HG02981 (cell line): ENCODE measurements around the gene CASZ1.

ENCODE experiments used
- ATAC-seq: cut with Tn5 transposase; IDR thresholded peaks from one replicate; pipeline ENCODE4 v1.9.1; 2021; ENCODE audit warnings: mild to moderate bottlenecking, moderate library complexity; ENCODE audit not compliant: unreplicated experiment

The CASZ1 gene

DNA sequence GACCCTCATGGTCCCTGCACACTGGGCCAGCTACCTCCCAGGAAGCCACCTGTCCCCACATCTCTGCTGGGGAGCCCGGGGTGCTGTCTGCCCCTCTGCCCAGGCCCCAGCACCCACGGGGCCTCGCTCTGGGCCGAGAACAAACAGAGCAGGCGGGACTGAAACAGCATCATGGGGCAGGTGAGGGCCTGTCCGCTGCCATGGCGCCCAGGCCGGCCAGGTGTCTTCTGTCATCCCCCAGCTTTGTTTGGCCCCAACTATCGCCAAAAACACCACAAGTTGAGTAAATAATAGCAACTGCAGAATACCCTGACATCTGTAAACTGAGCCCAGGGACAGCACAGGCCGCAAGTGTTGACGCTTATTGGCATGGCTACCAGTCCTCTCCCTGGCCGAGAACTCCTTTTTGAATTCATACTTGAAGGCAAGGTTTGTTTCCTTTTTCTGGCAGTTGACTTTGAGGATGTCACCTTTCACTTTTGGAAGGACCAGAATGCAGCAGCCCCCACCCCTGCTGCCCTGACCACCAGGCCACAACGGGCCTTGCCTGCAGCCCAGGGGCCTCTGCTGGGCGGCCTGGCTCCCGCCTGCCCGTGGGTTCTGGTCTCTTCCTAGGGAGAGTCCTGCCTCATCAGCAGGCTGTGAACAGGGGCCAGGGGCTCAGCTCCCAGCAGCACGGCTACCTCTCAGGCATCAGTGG, 152.7 kb downstream of the CASZ1 start:
- no peak for ATAC-seq

DNA sequence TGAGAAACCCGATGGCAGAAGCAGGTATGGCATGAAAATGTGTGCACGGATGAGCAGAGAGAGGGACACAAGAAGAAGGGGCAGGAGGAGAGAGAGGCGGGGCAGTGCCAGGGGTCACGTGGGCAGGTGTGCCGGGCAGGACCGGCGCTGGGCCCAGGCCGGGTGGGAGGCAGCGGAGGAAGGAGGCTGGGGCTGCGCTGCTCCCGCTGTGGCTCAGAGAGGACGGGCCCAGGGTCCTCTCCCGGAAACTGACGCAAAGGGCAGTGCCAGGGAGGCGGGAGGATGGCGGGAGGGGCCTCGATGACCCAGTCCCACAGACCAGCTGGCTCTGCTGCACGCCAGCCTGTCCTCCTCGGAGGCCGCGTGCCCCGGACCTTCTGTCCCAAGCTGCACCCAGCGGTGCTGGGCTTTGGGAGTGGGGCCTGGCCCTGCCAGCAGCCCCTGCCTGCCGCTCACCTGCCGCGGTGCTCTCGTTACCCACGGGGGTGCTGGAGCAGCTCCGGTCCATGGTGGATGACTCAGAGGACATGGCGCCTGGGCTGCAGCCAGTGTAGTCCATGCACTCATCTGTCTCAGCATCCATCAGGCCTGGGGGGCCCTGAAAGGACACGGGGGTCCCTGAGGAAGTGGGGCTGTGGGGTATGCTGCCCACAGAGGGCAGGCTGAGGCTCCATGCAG, 153.9 kb downstream of the CASZ1 start:
- ATAC-seq = no peak

DNA sequence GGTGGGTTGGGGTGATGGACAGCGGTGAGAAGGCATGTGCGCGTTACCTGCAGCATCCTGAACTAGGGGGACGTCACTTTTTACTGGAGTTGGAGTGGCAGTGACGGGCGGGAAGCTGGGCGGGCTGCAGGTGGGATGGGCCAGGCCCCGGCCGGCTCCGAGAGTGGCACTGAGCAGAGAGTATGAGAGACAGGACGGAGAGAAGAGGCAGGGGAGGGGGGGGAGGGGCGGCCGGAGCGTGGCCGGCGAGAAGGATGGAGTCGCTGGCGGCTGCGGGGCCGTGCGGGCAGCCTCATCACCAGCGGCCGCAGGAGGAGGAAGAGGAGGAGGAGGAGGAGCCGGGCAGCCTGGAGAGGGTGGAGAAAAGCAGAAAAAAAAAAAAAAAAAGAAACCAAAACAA, 154.5 kb downstream of the CASZ1 start:
- ATAC-seq = no peak

DNA sequence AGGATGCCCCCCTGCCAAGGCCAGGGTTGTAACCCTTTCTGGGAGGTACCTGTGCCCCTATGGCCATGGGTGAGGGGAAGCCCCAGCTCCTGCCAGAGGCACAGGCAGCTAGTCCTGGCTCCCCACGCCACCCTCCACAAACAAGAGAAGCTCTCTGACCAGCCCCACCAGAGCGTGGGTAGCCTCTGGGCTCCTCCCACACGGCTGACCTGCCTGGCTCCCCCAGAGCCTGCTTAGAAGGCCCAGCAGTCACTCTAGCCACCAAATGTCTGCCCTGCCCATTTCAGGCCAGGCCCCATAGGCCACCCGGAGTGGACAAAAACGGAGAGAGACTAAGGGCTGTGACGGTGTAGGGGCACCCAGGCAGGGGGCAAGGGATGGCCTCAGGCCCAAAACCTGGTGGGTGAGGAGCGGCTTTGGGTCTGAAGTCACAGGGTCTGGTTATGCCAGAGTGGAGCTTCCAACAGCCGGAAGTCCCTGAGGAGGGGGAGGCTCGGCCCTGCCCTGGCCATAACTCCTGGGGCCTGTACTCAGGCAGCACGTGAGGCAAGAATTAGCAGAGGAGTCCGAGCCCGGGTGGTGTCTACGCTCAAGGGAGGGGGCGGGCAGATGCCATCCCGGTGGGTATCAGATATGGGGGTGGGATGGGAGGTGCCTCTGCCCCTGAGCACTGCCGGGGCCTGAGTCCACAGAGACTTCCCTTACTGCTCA, 155.4 kb downstream of the CASZ1 start:
- no peak for ATAC-seq

DNA sequence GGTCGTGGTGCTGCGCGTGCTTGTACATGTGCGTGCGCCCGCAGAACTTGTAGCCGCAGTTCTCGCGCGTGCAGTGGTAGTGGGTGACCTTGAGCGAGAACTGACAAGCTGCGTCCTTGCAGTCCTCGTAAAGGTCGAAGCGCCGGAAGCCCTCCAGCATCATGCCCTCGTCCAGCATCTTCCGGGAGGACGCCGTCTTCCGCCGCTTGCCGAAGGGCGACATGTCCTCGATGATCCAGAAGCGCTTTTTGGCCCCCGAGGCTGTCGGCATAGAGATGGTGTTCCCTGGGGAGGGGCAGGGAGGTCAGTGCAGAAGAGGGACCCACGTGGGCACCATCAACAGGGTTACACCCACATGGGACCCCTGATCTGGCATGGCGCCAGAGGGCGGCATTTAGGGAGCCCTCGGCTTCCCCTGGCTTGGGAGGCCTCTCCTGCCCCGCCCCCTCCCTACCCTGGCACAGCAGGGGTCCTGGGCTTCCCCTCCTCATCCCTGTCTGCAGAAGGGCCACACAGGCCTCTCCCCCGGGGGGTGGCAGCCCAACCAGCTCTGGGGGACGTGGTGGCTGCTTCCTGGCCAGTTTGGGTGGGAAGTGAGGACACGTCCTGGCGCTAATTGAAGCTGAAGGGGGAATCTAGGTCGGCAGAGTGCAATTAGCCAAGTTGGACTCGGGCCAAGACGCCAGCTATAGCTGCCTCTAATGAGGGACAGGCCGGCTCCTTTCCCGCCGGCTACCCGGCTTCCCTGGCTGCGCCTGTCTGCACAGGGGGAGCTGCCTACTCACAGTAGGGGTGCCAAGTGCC, 156.5 kb downstream of the CASZ1 start:
- ATAC-seq = no peak

DNA sequence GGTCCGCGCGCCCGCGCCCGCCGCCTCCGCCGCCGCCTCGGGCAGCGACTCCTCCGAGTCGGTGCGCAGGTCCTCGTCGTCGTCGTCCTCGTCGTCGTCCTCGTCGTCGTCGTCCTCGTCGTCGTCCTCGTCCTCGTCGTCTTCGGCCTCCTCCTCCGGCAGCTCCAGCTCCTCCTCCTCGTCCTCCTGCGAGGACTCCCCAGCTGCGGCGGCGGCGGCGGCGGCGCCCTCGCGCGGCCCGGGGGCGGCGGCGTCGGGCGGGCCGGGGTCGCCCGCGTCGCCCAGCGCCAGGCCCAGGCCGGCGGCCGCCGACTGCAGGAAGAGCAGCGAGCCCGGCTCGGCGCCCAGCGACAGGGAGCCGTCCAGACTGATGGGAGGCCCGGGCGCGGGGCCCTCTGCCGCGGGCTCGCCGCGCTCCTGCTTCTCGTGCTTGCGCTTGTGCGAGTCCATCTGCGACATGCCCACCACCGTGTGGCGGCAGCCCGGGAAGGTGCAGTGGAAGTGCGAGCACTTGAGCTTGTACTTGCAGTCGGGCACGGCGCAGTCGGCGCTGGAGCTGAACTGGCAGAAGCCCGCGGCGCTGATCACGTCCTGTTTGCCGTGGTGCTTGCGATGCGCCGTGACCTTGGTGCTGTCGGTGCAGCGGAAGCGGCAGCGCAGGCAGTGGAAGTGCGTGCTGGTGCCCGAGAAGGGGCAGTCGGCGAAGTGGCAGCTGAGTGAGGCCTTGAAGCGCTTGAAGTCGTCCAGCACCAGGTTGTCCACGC, 157.3 kb downstream of the CASZ1 start:
- no peak for ATAC-seq

DNA sequence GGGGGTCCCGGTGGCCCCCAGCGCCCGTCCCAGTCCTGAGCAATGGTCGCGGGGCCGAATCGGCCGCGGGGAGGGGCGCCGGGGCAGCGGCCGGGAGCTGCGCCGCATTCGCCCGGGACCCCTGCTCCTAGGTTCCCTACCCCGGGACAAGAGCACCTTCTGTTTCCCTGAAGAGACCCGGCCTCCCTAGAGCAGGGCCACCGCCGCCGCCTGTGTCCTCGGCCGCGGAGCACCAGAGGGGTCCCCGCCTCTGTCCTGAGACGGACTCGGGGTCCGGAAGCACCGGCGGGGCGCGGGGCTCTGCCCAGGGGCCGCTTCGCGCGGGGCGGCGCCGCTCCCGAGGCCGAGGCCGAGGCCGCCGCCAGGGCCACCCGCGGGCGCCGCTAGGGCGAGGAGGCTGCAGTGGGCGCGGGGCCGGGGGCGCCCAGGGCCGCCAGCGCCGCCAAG, 157.9 kb downstream of the CASZ1 start:
- ATAC-seq = no peak

DNA sequence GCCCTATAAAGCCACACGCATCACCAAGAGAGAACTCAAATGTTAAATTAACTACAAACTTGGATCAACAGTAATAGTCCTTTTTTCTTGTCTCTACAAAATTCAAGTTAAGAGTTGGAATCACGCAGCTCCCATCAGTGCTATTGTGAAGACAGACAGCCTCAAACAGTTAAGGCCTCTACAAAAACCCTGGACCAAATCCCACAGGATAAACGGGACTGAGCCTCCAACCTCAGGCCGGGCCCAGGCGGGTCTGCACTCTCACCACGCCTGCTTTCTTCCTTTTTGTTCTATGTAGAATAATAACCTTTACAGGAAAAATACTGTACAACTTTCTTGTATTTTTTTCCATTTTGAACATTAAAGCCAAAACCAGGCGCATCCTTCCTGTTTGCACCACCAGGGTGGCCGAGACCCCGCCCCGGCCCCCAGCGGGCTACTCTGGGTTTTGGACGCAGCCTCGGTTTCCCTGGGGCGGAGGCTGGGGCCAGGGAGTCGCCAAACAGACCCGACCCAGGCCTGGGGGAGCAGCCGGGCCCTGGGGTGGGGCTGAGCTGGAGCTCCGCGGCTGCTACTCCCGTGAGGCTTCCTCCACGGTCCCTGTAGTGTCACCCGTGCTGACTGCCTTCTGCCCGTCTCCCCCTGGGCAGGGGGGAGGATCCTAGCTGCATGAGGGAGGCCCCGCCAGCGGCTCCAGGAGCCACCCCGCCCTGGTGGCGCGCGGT, 158.4 kb downstream of the CASZ1 start:
- ATAC-seq = no peak

DNA sequence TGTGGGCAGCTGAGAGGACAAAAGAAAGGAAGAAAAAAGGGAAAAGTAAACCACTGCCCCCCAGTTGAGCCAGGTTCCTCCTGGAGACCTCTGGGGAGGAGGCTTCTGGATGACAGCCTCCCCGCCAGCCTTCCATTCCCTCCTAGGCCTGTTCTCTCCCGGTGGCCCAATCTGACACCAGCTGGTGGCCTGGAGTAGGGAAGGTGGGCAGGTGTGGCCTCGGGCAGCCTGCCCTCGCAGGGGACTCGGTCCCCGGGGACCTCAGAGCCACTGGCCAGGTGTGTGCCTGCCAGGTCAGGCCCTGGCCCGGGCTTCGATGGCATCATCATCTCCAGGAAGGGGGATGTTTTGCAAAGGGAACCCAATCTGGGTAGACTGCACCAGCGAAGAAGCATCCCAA, 159.0 kb downstream of the CASZ1 start:
- ATAC-seq = no peak

DNA sequence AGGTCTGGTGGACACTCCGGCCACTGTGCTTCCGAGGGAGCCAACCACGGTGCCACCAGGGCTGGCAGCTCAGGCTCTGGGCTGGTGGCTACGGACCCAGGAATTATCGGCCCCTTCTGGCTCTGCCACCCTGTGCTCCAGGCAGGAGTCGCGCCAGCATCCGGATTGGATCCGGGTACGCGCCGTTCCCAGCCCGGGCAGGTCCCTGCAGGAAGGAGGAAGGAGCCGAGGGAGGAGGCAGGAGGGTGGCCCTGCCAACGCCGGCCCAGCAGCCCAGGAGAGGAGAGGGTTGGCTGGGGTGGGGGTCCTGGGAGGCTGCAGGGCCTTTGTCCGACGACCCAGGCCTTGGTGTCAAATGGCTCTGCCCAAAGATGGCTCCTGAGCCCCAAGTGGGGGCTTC, 160.5 kb downstream of the CASZ1 start:
- ATAC-seq = no peak

DNA sequence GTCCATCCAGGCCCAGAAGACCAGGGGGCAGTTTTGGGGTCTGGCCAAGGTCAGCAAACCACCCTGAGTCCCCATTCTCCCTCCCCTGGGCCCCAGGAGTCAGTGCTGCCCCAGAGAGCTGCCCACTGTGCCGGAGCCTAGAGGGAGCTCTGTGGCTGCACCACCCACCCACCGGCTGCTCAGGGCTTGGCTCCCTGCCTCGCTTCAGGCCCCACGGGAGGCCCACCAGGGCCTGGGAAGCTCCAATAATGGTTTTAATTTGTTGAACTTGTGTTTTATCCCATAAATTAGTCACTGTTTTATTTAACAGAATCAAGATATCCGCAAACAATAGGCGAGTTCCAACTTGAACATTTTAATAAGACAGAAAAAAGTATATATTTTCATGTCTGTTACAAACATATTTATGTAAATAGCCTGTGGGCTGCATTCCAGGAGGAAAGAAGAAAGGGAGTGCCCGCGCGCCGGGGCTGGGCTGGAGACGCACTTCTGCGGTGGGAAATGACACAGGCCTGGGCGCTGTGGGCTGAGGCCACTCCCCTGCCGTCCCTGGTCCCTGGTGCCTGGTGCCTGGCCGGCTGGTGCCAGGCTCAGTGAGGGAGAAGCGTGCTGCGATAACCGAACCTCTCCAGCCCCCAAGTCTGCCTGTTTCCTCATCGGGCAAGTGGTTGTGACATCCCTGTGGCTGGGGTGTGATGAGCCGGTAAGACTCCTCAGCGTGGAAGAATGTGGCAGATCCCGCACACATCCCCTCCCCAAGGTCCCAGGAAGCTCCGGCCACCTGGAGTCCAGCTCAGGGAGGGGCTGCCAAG, 161.2 kb downstream of the CASZ1 start:
- ATAC-seq = no peak

DNA sequence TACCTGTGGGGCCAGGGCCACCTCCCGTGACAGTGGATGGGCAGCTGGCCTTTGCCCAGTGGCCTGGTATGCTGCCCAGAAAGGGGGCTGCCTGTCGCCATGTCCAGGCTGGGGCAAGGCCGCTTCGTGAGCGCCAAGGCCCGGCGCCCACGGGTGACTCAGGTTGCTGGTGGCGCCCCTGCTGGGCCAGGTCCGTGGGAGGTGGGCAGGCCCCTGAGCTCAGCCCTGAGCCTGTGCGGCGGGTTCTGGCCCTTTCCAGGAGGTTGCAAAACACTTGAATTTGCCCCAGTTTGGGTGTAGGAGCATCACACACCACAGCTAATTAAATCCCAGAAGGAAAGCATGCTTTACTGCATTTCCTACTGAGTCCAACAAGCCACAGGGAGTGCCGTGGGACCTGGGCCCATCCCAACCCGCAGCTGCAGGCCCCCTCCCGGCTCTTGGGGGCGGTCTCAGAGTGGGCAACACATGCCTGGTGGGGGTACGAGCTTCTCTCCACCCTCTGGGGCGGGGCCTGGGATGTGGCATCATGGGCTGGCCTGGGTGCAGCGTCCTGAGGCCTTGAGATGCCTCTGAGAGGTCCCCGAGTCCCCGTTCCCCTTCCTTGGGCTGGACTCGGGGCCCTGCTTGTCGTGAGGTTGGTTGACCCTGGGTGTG, 161.9 kb downstream of the CASZ1 start:
- no peak for ATAC-seq

DNA sequence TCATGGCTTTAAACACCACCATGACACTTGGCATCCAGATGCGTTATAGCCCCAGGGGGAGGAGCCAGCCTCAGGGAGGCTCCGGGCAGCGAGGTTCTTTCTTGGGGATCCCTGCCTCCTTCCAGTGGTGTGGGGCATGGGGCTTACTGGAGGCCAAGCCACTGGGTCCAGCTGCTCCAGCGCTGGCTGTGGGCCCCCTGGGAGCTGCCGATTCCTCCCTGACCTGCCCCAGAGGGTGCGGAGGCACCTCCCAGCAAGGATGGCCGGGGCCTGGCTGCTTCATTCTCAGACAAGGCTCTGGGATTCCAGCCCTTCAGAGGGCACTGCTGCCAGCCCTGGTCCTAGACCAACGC, 162.4 kb downstream of the CASZ1 start:
- no peak for ATAC-seq

DNA sequence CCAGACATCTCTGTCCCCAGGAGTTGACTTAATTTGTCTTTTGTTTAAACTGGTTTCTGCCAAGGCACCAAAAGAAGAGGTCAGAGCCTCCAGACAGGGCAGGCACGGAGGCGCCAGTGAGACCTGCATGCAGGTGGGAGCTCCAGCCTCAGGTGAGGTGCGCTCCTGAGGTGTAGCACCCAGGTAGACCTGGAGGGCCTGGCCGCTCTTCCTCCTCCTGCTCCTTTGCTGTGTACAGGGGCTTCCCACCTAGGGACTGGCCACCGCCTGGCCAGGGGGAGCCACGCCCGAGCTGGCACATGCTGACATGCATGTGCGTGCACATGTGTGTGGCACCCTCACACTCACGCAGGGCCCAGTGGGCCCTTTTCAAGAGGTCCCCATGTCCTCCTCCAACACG, 163.0 kb downstream of the CASZ1 start:
- ATAC-seq = no peak

DNA sequence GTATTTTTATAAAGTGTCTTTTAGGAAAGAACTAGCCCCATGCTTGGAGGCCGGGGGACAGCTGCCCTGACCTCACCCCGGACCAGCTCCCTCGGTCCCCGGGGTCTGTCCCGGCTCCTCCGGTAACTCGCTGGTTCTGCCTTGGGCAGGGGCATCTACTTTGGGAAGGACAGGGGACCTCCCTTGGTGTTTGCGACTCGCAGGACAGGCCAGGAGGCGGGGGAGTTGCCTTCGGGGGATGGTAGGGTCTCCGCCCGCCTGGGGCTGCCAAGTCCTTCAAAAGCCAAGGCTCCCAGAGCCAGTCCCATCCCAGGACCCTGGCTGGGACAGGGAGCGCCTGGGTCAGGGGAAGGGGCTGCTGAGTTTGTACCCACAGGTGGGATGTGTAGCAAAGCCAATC, 163.8 kb downstream of the CASZ1 start:
- ATAC-seq = no peak

DNA sequence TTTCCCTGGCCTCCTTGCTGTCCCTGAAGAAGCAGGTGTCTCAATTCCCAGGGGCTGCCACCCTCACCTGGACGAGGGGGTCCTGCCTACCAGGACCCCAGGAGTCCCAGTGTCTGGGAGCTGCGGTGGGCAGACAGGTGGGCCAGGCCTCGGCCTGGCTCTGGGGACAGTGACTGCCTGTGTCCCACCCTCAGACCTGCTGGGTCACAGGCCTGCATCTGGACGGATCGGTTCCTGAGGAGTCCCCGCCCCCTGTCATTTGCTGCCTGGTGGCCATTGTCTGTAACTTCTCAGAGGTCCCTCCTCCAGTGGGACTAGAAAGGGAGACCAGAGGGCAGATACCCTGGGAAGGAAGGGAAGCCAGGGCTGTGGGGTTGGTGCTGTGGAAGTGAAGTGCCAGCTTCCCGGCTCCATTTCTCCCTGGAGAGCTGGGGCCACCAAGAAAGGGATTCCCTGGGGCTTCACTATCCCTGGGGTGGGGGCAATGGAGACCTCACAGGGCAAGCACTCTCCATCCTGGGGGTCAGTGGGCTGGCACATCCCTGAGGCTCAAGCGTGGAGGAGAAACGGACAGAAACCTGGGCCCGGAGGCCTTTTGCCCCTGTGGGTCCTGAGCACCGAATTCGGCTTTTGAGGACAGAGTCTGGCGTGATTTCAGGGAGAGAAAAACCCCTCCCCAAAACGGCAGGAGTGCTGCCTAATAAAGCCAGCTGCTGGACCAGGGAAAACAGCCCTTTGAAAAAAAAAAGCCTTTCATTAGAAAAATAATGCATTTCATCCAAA, 164.4 kb downstream of the CASZ1 start:
- ATAC-seq = no peak

DNA sequence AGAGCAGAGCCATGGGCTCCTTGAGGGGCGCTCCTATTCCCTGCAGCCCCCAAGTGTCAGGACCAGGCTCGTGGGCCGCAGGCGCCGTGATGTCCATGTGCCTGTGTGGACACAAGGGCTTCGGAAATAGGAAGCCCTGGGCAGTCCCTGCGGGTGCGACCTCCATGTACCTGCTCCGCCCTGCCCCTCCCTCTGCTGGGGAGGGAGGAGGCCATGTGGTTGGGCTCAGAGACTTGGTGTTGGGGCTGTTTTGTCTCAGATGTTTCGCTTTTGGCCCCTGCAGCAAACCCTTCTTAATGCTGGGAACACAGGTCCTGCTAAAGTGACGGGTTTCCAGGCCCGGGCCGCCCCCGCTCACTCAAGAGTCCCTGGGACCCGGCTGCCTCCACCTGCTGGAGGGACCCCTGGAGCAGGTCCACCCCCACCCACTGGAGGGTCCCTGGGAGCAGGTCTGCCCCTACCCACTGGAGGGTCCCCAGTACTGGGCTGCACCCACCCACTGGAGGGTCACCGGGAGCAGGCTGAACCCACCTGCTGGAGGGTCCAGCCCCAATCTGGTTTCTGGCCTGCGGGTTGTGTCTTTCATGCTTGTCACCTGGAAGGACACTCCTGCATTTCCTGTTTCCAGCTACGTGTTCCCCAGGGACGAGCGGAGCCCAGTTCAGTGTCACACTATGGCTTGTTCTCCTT, 165.2 kb downstream of the CASZ1 start:
- ATAC-seq = no peak
